ENCODE measurements around the gene HIVEP3. TPM values are rescaled to one million over a fixed set of nuclear protein-coding genes. Genes with fewer than 3 reads are reported as not detected.
A peak's percentile ranks its signal among the peaks of the same experiment; 100 is the strongest.

HIVEP3 gene
- total RNA-seq, 4 donors from 2014 or later = 1.4 to 3.0 (median 2.3) TPM

DNA sequence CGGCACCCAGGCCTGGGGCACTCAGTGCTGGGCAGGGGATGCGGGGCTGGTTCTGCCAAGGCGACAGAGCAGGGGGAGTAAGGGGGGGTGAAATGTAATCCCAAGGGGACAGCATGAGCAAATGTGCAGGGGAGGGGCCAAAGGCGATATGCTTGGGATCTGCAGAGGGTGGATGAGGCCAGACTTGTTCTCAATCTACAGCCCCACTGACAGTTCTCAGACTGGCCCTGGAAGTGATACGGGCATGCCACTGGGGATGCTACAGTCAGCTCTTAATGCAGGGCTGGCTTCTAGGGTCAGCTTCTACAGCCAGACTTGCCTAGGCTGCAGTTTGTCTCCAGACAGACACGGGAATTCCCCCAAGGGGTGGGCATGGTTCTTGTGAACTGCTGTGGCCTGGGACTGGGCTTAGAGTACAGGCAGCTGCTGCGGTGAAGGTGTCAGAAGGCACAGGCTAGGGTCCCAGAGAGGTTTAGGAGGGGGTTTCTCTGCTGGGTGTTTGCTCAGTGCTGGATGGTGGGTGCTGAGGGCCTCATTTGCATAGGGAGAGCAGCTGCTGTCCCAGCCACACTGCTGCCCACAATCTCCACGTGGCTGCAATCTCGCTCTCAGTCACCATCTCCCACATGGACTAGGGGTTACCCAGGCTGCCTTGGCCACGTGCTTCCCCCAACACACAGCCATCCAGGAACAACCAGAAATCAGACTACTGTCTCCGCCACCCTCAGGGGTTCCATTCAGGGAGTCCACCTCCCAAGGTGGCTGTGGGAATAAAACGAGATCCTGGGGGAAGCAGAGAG, 190.1 kb downstream of the HIVEP3 start:
- TF ChIP-seq, protein P1, sequence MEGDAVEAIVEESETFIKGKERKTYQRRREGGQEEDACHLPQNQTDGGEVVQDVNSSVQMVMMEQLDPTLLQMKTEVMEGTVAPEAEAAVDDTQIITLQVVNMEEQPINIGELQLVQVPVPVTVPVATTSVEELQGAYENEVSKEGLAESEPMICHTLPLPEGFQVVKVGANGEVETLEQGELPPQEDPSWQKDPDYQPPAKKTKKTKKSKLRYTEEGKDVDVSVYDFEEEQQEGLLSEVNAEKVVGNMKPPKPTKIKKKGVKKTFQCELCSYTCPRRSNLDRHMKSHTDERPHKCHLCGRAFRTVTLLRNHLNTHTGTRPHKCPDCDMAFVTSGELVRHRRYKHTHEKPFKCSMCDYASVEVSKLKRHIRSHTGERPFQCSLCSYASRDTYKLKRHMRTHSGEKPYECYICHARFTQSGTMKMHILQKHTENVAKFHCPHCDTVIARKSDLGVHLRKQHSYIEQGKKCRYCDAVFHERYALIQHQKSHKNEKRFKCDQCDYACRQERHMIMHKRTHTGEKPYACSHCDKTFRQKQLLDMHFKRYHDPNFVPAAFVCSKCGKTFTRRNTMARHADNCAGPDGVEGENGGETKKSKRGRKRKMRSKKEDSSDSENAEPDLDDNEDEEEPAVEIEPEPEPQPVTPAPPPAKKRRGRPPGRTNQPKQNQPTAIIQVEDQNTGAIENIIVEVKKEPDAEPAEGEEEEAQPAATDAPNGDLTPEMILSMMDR (IDR thresholded peaks at IDR 0.05) = no peak
- TF ChIP-seq POLR2A (IDR thresholded peaks at IDR 0.05; ENCODE audit: low read depth) (no peak), POLR2AphosphoS5 (IDR thresholded peaks at IDR 0.05) (no peak), EP300 (IDR thresholded peaks at IDR 0.05) (no peak)
- DNase-seq (ENCODE audit: extremely low spot score) = no peak
- Histone ChIP-seq H3K4me1 (peaks cover 26 to 39% (median 31%) of the 10 kb centered on the region in 4 donors), H3K27ac (replicated peaks in 1 of 4) (no peak overlapping the region), H3K27me3 (no peaks in the 10 kb centered on the region), H3K36me3 (no peaks in the 10 kb centered on the region), H3K4me3 (no peak overlapping the region), H3K9me3 (no peaks in the 10 kb centered on the region)
- 66% methylated on average over 12 of the region's 12 CpGs for WGBS
- intact Hi-C loops (cut with DNase I) = no loop called here

- no peak for TF ChIP-seq POLR2AphosphoS5 (IDR thresholded peaks at IDR 0.05)
- no peak for TF ChIP-seq POLR2A (IDR thresholded peaks at IDR 0.05; ENCODE audit: low read depth)
- TF ChIP-seq, protein P1 (IDR thresholded peaks at IDR 0.05) = no peak
- TF ChIP-seq EP300 (IDR thresholded peaks at IDR 0.05) = no peak
- H3K36me3 ChIP-seq = no peaks in the 10 kb centered on the region
- WGBS = 100% methylated on average over 3 of the region's 4 CpGs
Observed at GRCh38 chr1:41727749-41728115, 191.0 kb downstream of the HIVEP3 start.

DNA sequence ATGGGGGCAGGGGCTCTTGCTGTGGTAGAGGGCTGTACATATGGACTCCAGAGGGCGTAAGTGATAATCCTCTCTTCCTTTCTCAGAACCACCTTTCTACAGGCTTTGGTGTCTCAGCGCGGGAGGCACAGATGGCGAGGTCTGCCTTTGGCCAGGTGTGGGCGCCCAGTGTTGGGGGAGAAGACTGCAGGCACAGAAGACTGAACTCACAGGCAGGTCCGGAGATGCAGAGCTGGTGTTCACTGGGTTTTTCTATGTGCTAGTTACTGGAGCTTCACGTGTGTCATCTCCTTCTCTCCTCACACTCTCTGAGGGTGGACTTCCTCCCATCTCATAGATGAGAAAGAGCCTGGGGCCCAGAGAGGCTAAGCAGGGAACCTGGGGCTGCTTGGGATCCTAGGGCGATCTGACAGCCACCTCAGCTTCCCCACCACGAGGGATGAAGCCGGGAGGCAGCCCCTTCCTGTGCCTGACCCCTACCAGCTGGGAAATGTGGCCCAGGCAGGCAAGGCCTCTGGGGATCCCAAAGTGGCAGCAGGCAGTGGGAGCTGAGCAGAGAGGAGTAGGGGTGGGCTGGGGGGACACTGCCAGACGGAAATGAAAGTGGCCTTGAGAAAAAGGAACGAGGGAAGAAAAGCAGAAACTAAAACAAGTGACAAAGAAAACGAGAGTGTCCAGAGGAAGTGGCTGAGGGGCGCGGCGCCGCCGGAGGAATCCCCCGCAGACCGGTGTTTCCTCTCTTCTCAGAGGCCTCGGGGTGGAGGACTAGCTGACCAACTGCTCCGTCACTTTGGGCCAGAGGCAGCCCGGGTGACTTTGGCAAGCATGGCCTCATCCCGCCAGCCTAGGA, 191.6 kb downstream of the HIVEP3 start:
- Histone ChIP-seq H3K27me3 (no peaks in the 10 kb centered on the region), H3K36me3 (no peaks in the 10 kb centered on the region), H3K27ac (replicated peaks in 1 of 4) (peak overlapping the region in 1 of 4 donors; percentile 20), H3K9me3 (no peaks in the 10 kb centered on the region), H3K4me1 (peaks cover 26 to 39% (median 32%) of the 10 kb centered on the region in 4 donors), H3K4me3 (no peak overlapping the region)
- TF ChIP-seq, protein P1 (IDR thresholded peaks at IDR 0.05) = no peak
- TF ChIP-seq POLR2A (IDR thresholded peaks at IDR 0.05; ENCODE audit: low read depth) (no peak), EP300 (IDR thresholded peaks at IDR 0.05) (no peak), POLR2AphosphoS5 (IDR thresholded peaks at IDR 0.05) (no peak)
- WGBS = 76% methylated on average over 23 of the region's 24 CpGs
- no peak for DNase-seq (ENCODE audit: extremely low spot score)
- intact Hi-C loops (cut with DNase I) = no loop called here

More at GRCh38 chr1:41727749-41728115, 191.0 kb downstream of the HIVEP3 start:
- no peak for DNase-seq (ENCODE audit: extremely low spot score)
- no peaks in the 10 kb centered on the region for H3K27me3 ChIP-seq
- no peak overlapping the region for H3K4me3 ChIP-seq
- intact Hi-C loops (cut with DNase I) = no loop called here
- H3K27ac ChIP-seq (replicated peaks in 1 of 4) = no peak overlapping the region
- H3K4me1 ChIP-seq = peaks cover 26 to 39% (median 32%) of the 10 kb centered on the region in 4 donors
- H3K9me3 ChIP-seq = no peaks in the 10 kb centered on the region

DNA sequence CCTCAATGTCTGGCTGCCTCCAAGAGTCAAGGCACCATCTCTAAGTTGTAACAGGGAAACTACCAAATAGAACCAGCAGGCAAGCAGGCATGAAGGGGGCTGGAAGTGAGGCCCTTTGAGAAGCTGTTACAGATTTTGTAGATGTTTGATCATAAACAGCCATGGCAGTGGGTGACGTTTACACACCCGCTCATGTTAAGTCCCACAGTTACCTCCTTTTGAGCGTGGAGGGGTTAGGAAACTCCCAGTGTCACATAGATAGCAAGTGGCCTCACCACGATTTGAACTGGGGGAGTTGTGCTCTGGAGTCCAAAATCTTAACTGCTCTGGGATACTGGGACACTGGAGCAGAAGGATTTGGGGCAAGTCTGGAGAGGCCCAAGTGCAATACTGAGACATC, 192.4 kb downstream of the HIVEP3 start:
- Histone ChIP-seq H3K9me3 (no peaks in the 10 kb centered on the region), H3K4me1 (peaks cover 26 to 39% (median 32%) of the 10 kb centered on the region in 4 donors), H3K4me3 (no peak overlapping the region), H3K36me3 (no peaks in the 10 kb centered on the region), H3K27me3 (no peaks in the 10 kb centered on the region), H3K27ac (replicated peaks in 1 of 4) (no peak overlapping the region)
- intact Hi-C loops (cut with DNase I) = no loop called here
- TF ChIP-seq, protein P1 (IDR thresholded peaks at IDR 0.05) = no peak
- TF ChIP-seq POLR2A (IDR thresholded peaks at IDR 0.05; ENCODE audit: low read depth) (no peak), POLR2AphosphoS5 (IDR thresholded peaks at IDR 0.05) (no peak), EP300 (IDR thresholded peaks at IDR 0.05) (no peak)
- no peak for DNase-seq (ENCODE audit: extremely low spot score)
- 91% methylated on average over 4 of the region's 4 CpGs for WGBS
